IMR-90 (cell line): ENCODE results near the gene RBMS2. TPM values are rescaled to one million over a fixed set of nuclear protein-coding genes. Genes with fewer than 3 reads are reported as not detected.

Experiments used
- ATAC-seq: fragments of 200-7000 bp; cut with Tn5 transposase; 2 replicates; pipeline ENCODE4 v1.9.1; 2020; ENCODE audit warnings: low read depth, mild to moderate bottlenecking, moderate library complexity
- BruUV-seq: library from RNA; stranded (reverse); fragments of 400-500 nt; replicated peaks from 2 replicates; lab custom pipeline; 2021; lab: Mats Ljungman, UMichigan
- CTCF ChIA-PET: fragments of 300-600 bp; formaldehyde crosslinking; extraction: SDS; loops from one replicate; lab custom pipeline; 2021; ENCODE audit warnings: antibody characterized with exemption; lab: Yijun Ruan, JAX
- POLR2A ChIA-PET: fragments of 300-600 bp; sonication (Branson Sonifier 250); formaldehyde crosslinking; loops from one replicate; lab custom pipeline; 2022; ENCODE audit warnings: antibody characterized with exemption; ENCODE audit not compliant: unreplicated experiment; lab: Charles Lee
- DNase-seq: peaks from one replicate; pipeline ENCODE4 v3.0.0; 2013
- H2AFZ ChIP-seq: replicated peaks from 2 replicates; pipeline ENCODE3; 2013; ENCODE audit warnings: low read length, mild to moderate bottlenecking; ENCODE audit not compliant: poor library complexity
- H2AK5ac ChIP-seq: 2 replicates; pipeline ENCODE4 v1.6.1; 2013; ENCODE audit warnings: low read depth, low read length, inconsistent platforms
- H2AK9ac ChIP-seq: replicated peaks from 2 replicates; pipeline ENCODE3; 2013; ENCODE audit warnings: mild to moderate bottlenecking, low read depth, low read length, moderate library complexity; ENCODE audit not compliant: poor library complexity
- H2BK120ac ChIP-seq: 2 replicates; pipeline ENCODE4 v1.6.1; 2013; ENCODE audit warnings: low read depth, low read length, inconsistent platforms
- H2BK15ac ChIP-seq: 3 replicates; pipeline ENCODE4 v1.6.1; 2013; ENCODE audit warnings: low read depth, low read length, inconsistent platforms
- H2BK20ac ChIP-seq: 2 replicates; pipeline ENCODE4 v1.6.1; 2013; ENCODE audit warnings: low read depth, mild to moderate bottlenecking, inconsistent platforms, low read length, moderate library complexity
- H2BK5ac ChIP-seq: 2 replicates; pipeline ENCODE4 v1.6.1; 2013; ENCODE audit warnings: mild to moderate bottlenecking, low read depth, low read length, inconsistent platforms; ENCODE audit not compliant: poor library complexity, severe bottlenecking
- H3K14ac ChIP-seq: replicated peaks from 2 replicates; pipeline ENCODE4 v1.6.1; 2013; ENCODE audit warnings: low read depth, low read length, inconsistent platforms
- H3K18ac ChIP-seq: 2 replicates; pipeline ENCODE4 v1.6.1; 2013; ENCODE audit warnings: low read depth, low read length, control low read depth
- H3K23ac ChIP-seq: 2 replicates; pipeline ENCODE4 v1.6.1; 2013; ENCODE audit warnings: low read depth, low read length, inconsistent platforms
- H3K27ac ChIP-seq: 2 replicates; pipeline ENCODE4 v1.5.1; 2013; ENCODE audit warnings: mild to moderate bottlenecking, control low read depth, low read length; ENCODE audit not compliant: insufficient read depth
- H3K27me3 ChIP-seq: 2 replicates; pipeline ENCODE4 v1.6.1; 2013; ENCODE audit warnings: low read length; ENCODE audit not compliant: control insufficient read depth, insufficient read depth
- H3K36me3 ChIP-seq: 2 replicates; pipeline ENCODE4 v1.6.1; 2013; ENCODE audit warnings: low read length, mixed read lengths; ENCODE audit not compliant: control insufficient read depth, insufficient read depth
- H3K4ac ChIP-seq: 2 replicates; pipeline ENCODE4 v1.6.1; 2013; ENCODE audit warnings: low read depth, low read length, inconsistent platforms
- H3K4me1 ChIP-seq: 2 replicates; pipeline ENCODE4 v1.6.1; 2013; ENCODE audit warnings: low read length, mixed read lengths; ENCODE audit not compliant: control insufficient read depth, insufficient read depth
- H3K4me2 ChIP-seq: 2 replicates; pipeline ENCODE4 v1.6.1; 2013; ENCODE audit warnings: low read depth, mild to moderate bottlenecking, control low read depth, low read length, moderate library complexity
- H3K4me3 ChIP-seq: 2 replicates; pipeline ENCODE4 v1.5.1; 2013; ENCODE audit warnings: low read depth, mild to moderate bottlenecking, control low read depth, low read length, moderate library complexity; ENCODE audit not compliant: insufficient read depth
- H3K56ac ChIP-seq: 2 replicates; pipeline ENCODE4 v1.6.1; 2013; ENCODE audit warnings: low read length, inconsistent platforms; ENCODE audit not compliant: insufficient read depth; ENCODE audit errors: extremely low read depth
- H3K79me1 ChIP-seq, 2 experiments: 2 replicates each; pipeline ENCODE4 v1.6.1; 2013; ENCODE audit warnings: low read length in 2 of 2, inconsistent platforms in 1 of 2, low read depth in 1 of 2
- H3K9ac ChIP-seq: 2 replicates; pipeline ENCODE4 v1.6.1; 2013; ENCODE audit warnings: low read depth, low read length, control low read depth
- H3K9me1 ChIP-seq: 2 replicates; pipeline ENCODE4 v1.6.1; 2013; ENCODE audit warnings: low read length, inconsistent platforms; ENCODE audit not compliant: insufficient read depth
- H3K9me3 ChIP-seq: 2 replicates; pipeline ENCODE4 v1.6.1; 2013; ENCODE audit warnings: low read length; ENCODE audit not compliant: control insufficient read depth, insufficient read depth
- H4K20me1 ChIP-seq: 2 replicates; pipeline ENCODE4 v1.6.1; 2013; ENCODE audit warnings: low read length, inconsistent platforms; ENCODE audit not compliant: insufficient read depth
- H4K5ac ChIP-seq: 2 replicates; pipeline ENCODE4 v1.6.1; 2013; ENCODE audit warnings: mild to moderate bottlenecking, low read depth, low read length, control low read depth
- H4K8ac ChIP-seq, 2 experiments: 2 replicates each; pipeline ENCODE4 v1.6.1; 2013; ENCODE audit warnings: low read depth in 2 of 2, low read length in 2 of 2, control low read depth in 1 of 2, inconsistent platforms in 1 of 2
- H4K91ac ChIP-seq: 2 replicates; pipeline ENCODE4 v1.6.1; 2013; ENCODE audit warnings: low read depth, low read length, inconsistent platforms; ENCODE audit not compliant: insufficient read depth
- BHLHE40 ChIP-seq: fragments of 150-350 bp; IDR thresholded peaks from 2 replicates; pipeline ENCODE4 v1.6.1; 2016; ENCODE audit warnings: mild to moderate bottlenecking, low read depth, low read length
- CEBPB ChIP-seq: IDR thresholded peaks from 2 replicates; pipeline ENCODE4 v1.6.1; 2012; ENCODE audit warnings: low read depth, low read length, improper control_type of control experiment
- CHD1 ChIP-seq: IDR thresholded peaks from 2 replicates; pipeline ENCODE4 v1.6.1; 2012; ENCODE audit warnings: low read depth, low read length, improper control_type of control experiment
- CTCF ChIP-seq: conservative IDR thresholded peaks from 2 replicates; pipeline ENCODE4 v1.5.1; 2012; ENCODE audit warnings: mild to moderate bottlenecking, low read depth, low read length, improper control_type of control experiment
- ELK1 ChIP-seq: fragments of 150-350 bp; IDR thresholded peaks from 2 replicates; pipeline ENCODE4 v1.6.1; 2016; ENCODE audit warnings: low read depth, mild to moderate bottlenecking, low read length, moderate library complexity, borderline replicate concordance
- FOS ChIP-seq: fragments of 150-350 bp; IDR thresholded peaks from 2 replicates; pipeline ENCODE4 v1.6.1; 2016; ENCODE audit warnings: low read depth, low read length
- MAFK ChIP-seq: IDR thresholded peaks from 2 replicates; pipeline ENCODE4 v1.6.1; 2012; ENCODE audit warnings: low read depth, low read length, improper control_type of control experiment
- MAZ ChIP-seq: IDR thresholded peaks from 2 replicates; pipeline ENCODE4 v1.6.1; 2012; ENCODE audit warnings: low read depth, mild to moderate bottlenecking, low read length, improper control_type of control experiment, moderate library complexity, borderline replicate concordance
- MXI1 ChIP-seq: IDR thresholded peaks from 2 replicates; pipeline ENCODE4 v1.6.1; 2012; ENCODE audit warnings: low read depth, mild to moderate bottlenecking, low read length, moderate library complexity, borderline replicate concordance
- NFE2L2 ChIP-seq: fragments of 150-350 bp; IDR thresholded peaks from 2 replicates; pipeline ENCODE4 v1.6.1; 2016; ENCODE audit warnings: low read depth, mild to moderate bottlenecking, low read length
- POLR2A ChIP-seq: IDR thresholded peaks from 2 replicates; pipeline ENCODE4 v1.6.1; 2012; ENCODE audit warnings: mild to moderate bottlenecking, low read depth, low read length
- RAD21 ChIP-seq: IDR thresholded peaks from 2 replicates; pipeline ENCODE4 v1.6.1; 2012; ENCODE audit warnings: low read length, improper control_type of control experiment
- RCOR1 ChIP-seq: IDR thresholded peaks from 2 replicates; pipeline ENCODE4 v1.6.1; 2012; ENCODE audit warnings: mild to moderate bottlenecking, low read length, improper control_type of control experiment; ENCODE audit not compliant: insufficient replicate concordance
- RFX5 ChIP-seq: IDR thresholded peaks from 2 replicates; pipeline ENCODE4 v1.8.0; 2012; ENCODE audit warnings: low read depth, mild to moderate bottlenecking, low read length, moderate library complexity
- SMC3 ChIP-seq: fragments of 150-350 bp; IDR thresholded peaks from 2 replicates; pipeline ENCODE4 v1.6.1; 2016; ENCODE audit warnings: low read depth, mild to moderate bottlenecking, antibody characterized with exemption, low read length, moderate library complexity
- USF2 ChIP-seq: fragments of 150-350 bp; IDR thresholded peaks from 2 replicates; pipeline ENCODE4 v1.6.1; 2017; ENCODE audit warnings: mild to moderate bottlenecking, antibody characterized with exemption, low read length, low read depth
- whole genome bisulfite sequencing, 2 experiments: methylation state at CpG; one replicate each; pipeline versions ENCODE4 v1.1.5 to v1.1.7; 2013; ENCODE audit warnings: missing lambda C conversion rate in 2 of 2; ENCODE audit not compliant: insufficient read length in 1 of 2; ENCODE audit errors: extremely low coverage in 2 of 2; 5-methylcytosine and 5-hydroxymethylcytosine counted together
- dilution Hi-C: fragments of 300-500 bp; cut with HindIII; formaldehyde crosslinking; loops from one replicate; pipeline ENCODE4 v1.14.3; 2018; ENCODE audit warnings: low sequenced_read_pairs; ENCODE audit not compliant: unreplicated experiment
- in situ Hi-C: fragments of 300-500 bp; cut with MboI; formaldehyde crosslinking; loops from 3 replicates; pipeline ENCODE4 v1.14.3; 2019; ENCODE audit warnings: low sequenced_read_pairs, inconsistent platforms, mixed read lengths
- intact Hi-C: fragments of 100-400 bp; cut with micrococcal nuclease; formaldehyde crosslinking; loops from 2 replicates; pipeline ENCODE4 v1.10.0; 2022
- polyA plus RNA-seq, 3 experiments: library from polyadenylated mRNA; depleted of rRNA; stranded (reverse); fragments of >200 nt; gene quantifications; 2 replicates each; pipeline ENCODE4 v1.2.3, GENCODE V29; 2012; ENCODE audit warnings: low replicate concordance in 1 of 3
- total RNA-seq: library from RNA; depleted of rRNA; stranded (reverse); fragments of >200 nt; gene quantifications from 2 replicates; pipeline ENCODE4 v1.2.3, GENCODE V29; 2012

Gene RBMS2
- total and polyA plus RNA-seq, 2 of the 4 experiments (the other 2 are of a cell fraction), result 38.0 to 43.6 TPM

GRCh38 chr12:56616244-56616643 is 94.6 kb downstream of the RBMS2 start:
- ChIA-PET CTCF (no interaction called here), POLR2A (interaction anchor here (0.5 kb wide), 1 partner anchor 105 kb away, joined by 3 read pairs; no protein-coding TSS in a partner anchor)
- H2BK120ac ChIP-seq, result no peak overlapping the region
- H4K20me1 ChIP-seq, result peaks cover 45% of the 10 kb centered on the region
- intact Hi-C loops (no loop called here), dilution Hi-C loops (no loop called here), in situ Hi-C loops (no loop called here)
- no peak overlapping the region for H2BK5ac ChIP-seq
- BruUV-seq, result no TSS peak
- H3K56ac ChIP-seq, result no peak overlapping the region
- peaks cover 71% of the 10 kb centered on the region for H3K36me3 ChIP-seq
- no CpG with 5 or more reads among the region's 3 CpGs for WGBS, 2 experiments
- DNase-seq, result no peak
- H2AK9ac ChIP-seq, result no peak overlapping the region
- TF ChIP-seq FOS, result no peak
- TF ChIP-seq MAFK, result no peak
- no peak for TF ChIP-seq CEBPB
- TF ChIP-seq MAZ, result no peak
- no peak for TF ChIP-seq USF2
- TF ChIP-seq BHLHE40, result no peak
- TF ChIP-seq RFX5, result no peak
- TF ChIP-seq SMC3, result no peak
- no peak for TF ChIP-seq MXI1
- TF ChIP-seq ELK1, result no peak
- no peak for TF ChIP-seq CTCF
- TF ChIP-seq CHD1, result no peak
- no peak for TF ChIP-seq POLR2A
- TF ChIP-seq RAD21, result no peak
- no peak for TF ChIP-seq NFE2L2
- TF ChIP-seq RCOR1, result no peak
- no peak overlapping the region for H4K91ac ChIP-seq
- no peak overlapping the region for H2AFZ ChIP-seq
- no peak overlapping the region for H3K23ac ChIP-seq
- H2AK5ac ChIP-seq, result no peak overlapping the region
- H3K9ac ChIP-seq, result no peak overlapping the region
- H3K4me1 ChIP-seq, result no peaks in the 10 kb centered on the region
- H3K4me3 ChIP-seq, result no peak overlapping the region
- no peak for ATAC-seq
- H3K14ac ChIP-seq, result no peak overlapping the region
- no peak overlapping the region for H4K8ac ChIP-seq
- no peak overlapping the region for H3K27ac ChIP-seq
- no peak overlapping the region for H3K4me2 ChIP-seq
- H2BK20ac ChIP-seq, result no peak overlapping the region
- H3K9me3 ChIP-seq, result no peaks in the 10 kb centered on the region
- peaks cover 47 to 67% of the 10 kb centered on the region in 2 experiments for H3K79me1 ChIP-seq
- H2BK15ac ChIP-seq, result no peak overlapping the region
- no peak overlapping the region for H3K4ac ChIP-seq
- no peak overlapping the region for H4K5ac ChIP-seq
- no peak overlapping the region for H3K18ac ChIP-seq
- 0 out of 2 replicates have a peak, but pooled peaks cover 3% of the 10 kb centered on the region for H3K9me1 ChIP-seq
- no peaks in the 10 kb centered on the region for H3K27me3 ChIP-seq
